Keratinocyte (primary cell): ENCODE results near the gene CD276. TPM values are rescaled to one million over a fixed set of nuclear protein-coding genes. Genes with fewer than 3 reads are reported as not detected.

Experiments used
- DNase-seq: peaks from one replicate; pipeline ENCODE4 v3.0.0-alpha.2; 2011; ENCODE audit warnings: low read depth, missing footprints, low spot score
- FAIRE-seq: peaks from 2 replicates; lab custom pipeline; 2011; peaks lifted over from hg19 to GRCh38; lab: Jason Lieb, UNC
- H2AFZ ChIP-seq: 2 replicates; pipeline ENCODE4 v1.6.0; 2012; ENCODE audit warnings: low read length, control low read depth, inconsistent platforms; ENCODE audit not compliant: control insufficient read depth
- H3K27ac ChIP-seq: 2 replicates; pipeline ENCODE4 v1.5.1; 2011; ENCODE audit warnings: low read length; ENCODE audit not compliant: control insufficient read depth, insufficient read depth
- H3K27me3 ChIP-seq: 3 replicates; pipeline ENCODE4 v1.6.0; 2011; ENCODE audit warnings: low read length; ENCODE audit not compliant: control insufficient read depth, insufficient read depth; ENCODE audit errors: extremely low read depth
- H3K36me3 ChIP-seq, 2 experiments: 2 replicates in 1 of 2; 3 replicates in 1 of 2; pipeline ENCODE4 v1.5.1; 2011; ENCODE audit warnings: low read length in 2 of 2, mild to moderate bottlenecking in 1 of 2; ENCODE audit not compliant: control insufficient read depth in 2 of 2, insufficient read depth in 2 of 2; ENCODE audit errors: extremely low read depth in 1 of 2
- H3K4me1 ChIP-seq: 3 replicates; pipeline ENCODE4 v1.5.1; 2011; ENCODE audit warnings: low read length; ENCODE audit not compliant: control insufficient read depth, insufficient read depth; ENCODE audit errors: extremely low read depth
- H3K4me2 ChIP-seq: 3 replicates; pipeline ENCODE4 v1.6.0; 2011; ENCODE audit warnings: low read depth, low read length; ENCODE audit not compliant: control insufficient read depth, insufficient read depth; ENCODE audit errors: extremely low read depth
- H3K4me3 ChIP-seq, 3 experiments: fragments of 200-600 bp in 1 of 3; sonication (generic) in 1 of 3; 2 replicates in 2 of 3; 3 replicates in 1 of 3; pipeline ENCODE4 v1.5.1; 2011 to 2016; ENCODE audit warnings: low read length in 3 of 3, mild to moderate bottlenecking in 3 of 3, control low read depth in 2 of 3, inconsistent platforms in 1 of 3, low read depth in 1 of 3, mixed read lengths in 1 of 3, mixed run types in 1 of 3, moderate library complexity in 1 of 3; ENCODE audit not compliant: control insufficient read depth in 2 of 3, insufficient read depth in 2 of 3; ENCODE audit errors: extremely low read depth in 1 of 3
- H3K79me2 ChIP-seq: 2 replicates; pipeline ENCODE4 v1.6.0; 2012; ENCODE audit warnings: low read length; ENCODE audit not compliant: control insufficient read depth, insufficient read depth
- H3K9ac ChIP-seq: 3 replicates; pipeline ENCODE4 v1.6.0; 2011; ENCODE audit warnings: low read length; ENCODE audit not compliant: control insufficient read depth, insufficient read depth; ENCODE audit errors: extremely low read depth
- H3K9me1 ChIP-seq: 3 replicates; pipeline ENCODE4 v1.6.0; 2011; ENCODE audit warnings: low read length; ENCODE audit not compliant: control insufficient read depth, insufficient read depth; ENCODE audit errors: extremely low read depth
- H3K9me3 ChIP-seq: 2 replicates; pipeline ENCODE4 v1.5.1; 2012; ENCODE audit warnings: low read depth, low read length; ENCODE audit not compliant: control insufficient read depth
- H4K20me1 ChIP-seq: 3 replicates; pipeline ENCODE4 v1.6.0; 2011; ENCODE audit warnings: low read length; ENCODE audit not compliant: control insufficient read depth, insufficient read depth; ENCODE audit errors: extremely low read depth
- CTCF ChIP-seq, 3 experiments: IDR thresholded peaks in 1 of 3; conservative IDR thresholded peaks in 1 of 3; optimal IDR thresholded peaks in 1 of 3; 2 replicates in 2 of 3; 3 replicates in 1 of 3; pipeline versions ENCODE3 to v1.5.1; 2011; ENCODE audit warnings: low read length in 3 of 3, mild to moderate bottlenecking in 3 of 3, moderate library complexity in 2 of 3, control low read depth in 1 of 3, inconsistent platforms in 1 of 3; ENCODE audit not compliant: insufficient read depth in 2 of 3; ENCODE audit errors: extremely low read depth in 1 of 3
- EZH2 ChIP-seq: IDR thresholded peaks from one replicate; pipeline ENCODE4 v1.6.1; 2012; ENCODE audit warnings: inconsistent platforms, mild to moderate bottlenecking, low read length, moderate library complexity
- dilution Hi-C: fragments of 300-500 bp; cut with MboI; formaldehyde crosslinking; loops from one replicate; pipeline ENCODE4 v1.7.0; 2020; ENCODE audit warnings: low sequenced_read_pairs; ENCODE audit not compliant: extremely low pct_ligation_motif_present
- polyA plus RNA-seq, 5 experiments: library from polyadenylated mRNA; depleted of rRNA in 3 of 5; stranded (reverse) in 3 of 5; stranded (forward) in 1 of 5; unstranded in 1 of 5; fragments of >200 nt; gene quantifications; 1 replicate in 1 of 5; 2 replicates in 3 of 5; 3 replicates in 1 of 5; pipeline versions ENCODE4 v1.2.1 to v1.2.3, GENCODE V29; 2011 to 2012; ENCODE audit warnings: missing spikeins in 2 of 5, low read depth in 1 of 5, low replicate concordance in 1 of 5

Gene CD276
- polyA plus RNA-seq, 1 donor (not counting 4 experiments of a cell fraction or from before 2014, with no cell fraction given) = 62.9 TPM

DNA sequence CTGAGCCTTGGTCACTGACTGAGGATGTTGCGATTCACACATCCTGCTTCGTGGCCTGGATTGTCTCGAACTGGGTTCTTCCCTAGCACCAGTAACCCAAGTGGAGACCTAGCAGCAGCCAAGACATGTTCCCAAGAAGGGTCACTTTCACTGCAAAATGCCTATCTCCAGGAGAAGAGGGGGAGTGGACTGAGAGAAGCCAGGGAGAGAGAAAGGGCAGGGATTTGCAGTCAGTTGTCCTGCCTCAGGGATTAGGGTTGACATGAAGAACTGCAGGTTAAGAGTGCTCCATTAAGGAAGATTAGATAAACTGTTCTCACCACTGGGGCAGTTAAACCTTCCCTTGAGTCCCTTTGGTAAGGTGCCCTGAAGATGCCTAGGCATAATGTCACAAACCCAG is 5.7 kb upstream of the CD276 start:
- DNase-seq (no peak), FAIRE-seq (peak; percentile 55)
- Histone ChIP-seq H3K36me3 (no peaks in the 10 kb centered on the region), H3K4me3 (no peak overlapping the region), H3K27me3 (no peaks in the 10 kb centered on the region), H3K79me2 (no peaks in the 10 kb centered on the region), H3K4me2 (no peak overlapping the region), H3K27ac (no peak overlapping the region), H3K9ac (no peak overlapping the region), H2AFZ (no peak overlapping the region), H3K9me3 (no peaks in the 10 kb centered on the region), H3K4me1 (no peaks in the 10 kb centered on the region), H3K9me1 (no peaks in the 10 kb centered on the region), H4K20me1 (no peaks in the 10 kb centered on the region)
- no peak for TF ChIP-seq CTCF (optimal IDR thresholded peaks at IDR 0.05 in 1 of 3, IDR thresholded peaks at IDR 0.05 in 1 of 3, conservative IDR thresholded peaks at IDR 0.05 in 1 of 3; ENCODE audit: extremely low read depth in 1 of 3, insufficient read depth in 2 of 3, low read length in 3 of 3)
- TF ChIP-seq EZH2 = no peak
- dilution Hi-C loops = loop anchor here (25.0 kb wide), 1 partner anchor 91 kb away; no protein-coding TSS in a partner anchor

DNA sequence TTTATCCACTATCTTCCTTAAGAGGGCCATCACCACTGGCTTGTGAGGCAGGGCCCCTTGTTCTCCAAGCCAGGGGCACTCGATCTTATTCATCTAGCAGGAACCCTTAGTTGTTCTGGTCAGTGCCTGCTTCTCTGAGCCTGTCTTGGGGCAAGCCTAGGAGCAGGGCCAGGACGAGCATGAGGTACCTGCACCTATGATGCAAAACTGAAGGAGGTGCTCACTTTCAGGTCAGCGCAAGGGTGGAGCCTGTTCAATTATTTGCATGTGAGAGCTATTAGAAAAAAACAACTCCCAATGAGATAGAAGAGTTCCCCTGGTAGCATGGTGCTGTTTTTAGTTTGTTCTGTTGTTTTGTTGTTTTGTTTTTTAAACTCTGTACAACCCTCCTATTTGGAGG is 5.0 kb upstream of the CD276 start:
- TF ChIP-seq CTCF (optimal IDR thresholded peaks at IDR 0.05 in 1 of 3, IDR thresholded peaks at IDR 0.05 in 1 of 3, conservative IDR thresholded peaks at IDR 0.05 in 1 of 3; ENCODE audit: extremely low read depth in 1 of 3, insufficient read depth in 2 of 3, low read length in 3 of 3) (no peak), EZH2 (no peak)
- no peaks in the 10 kb centered on the region for H3K27me3 ChIP-seq
- no peaks in the 10 kb centered on the region for H3K36me3 ChIP-seq
- H4K20me1 ChIP-seq = no peaks in the 10 kb centered on the region
- no peaks in the 10 kb centered on the region for H3K9me3 ChIP-seq
- H3K4me1 ChIP-seq = peaks cover 4% of the 10 kb centered on the region
- DNase-seq (no peak), FAIRE-seq (no peak)
- H3K27ac ChIP-seq = no peak overlapping the region
- no peaks in the 10 kb centered on the region for H3K9me1 ChIP-seq
- H3K9ac ChIP-seq = no peak overlapping the region
- no peaks in the 10 kb centered on the region for H3K79me2 ChIP-seq
- no peak overlapping the region for H3K4me3 ChIP-seq
- dilution Hi-C loops = loop anchor here (25.0 kb wide), 1 partner anchor 92 kb away; no protein-coding TSS in a partner anchor
- no peak overlapping the region for H3K4me2 ChIP-seq
- H2AFZ ChIP-seq = no peak overlapping the region
